ENCODE results near the gene KRTAP5-1. TPM values are rescaled to one million over a fixed set of nuclear protein-coding genes. Genes with fewer than 3 reads are reported as not detected.

The KRTAP5-1 gene
- total and polyA plus RNA-seq, 8 donors: 0.46 TPM; not detected in 7

GRCh38 chr11:1549338-1550330 lies 35.4 kb downstream of the KRTAP5-1 start:
- H3K36me3 ChIP-seq: no peaks in the 10 kb centered on the region
- H3K27ac ChIP-seq: no peak overlapping the region
- peaks cover 8 to 22% (median 20%) of the 10 kb centered on the region in 3 donors for H3K4me1 ChIP-seq
- ATAC-seq: no peak
- TF ChIP-seq, protein P1, sequence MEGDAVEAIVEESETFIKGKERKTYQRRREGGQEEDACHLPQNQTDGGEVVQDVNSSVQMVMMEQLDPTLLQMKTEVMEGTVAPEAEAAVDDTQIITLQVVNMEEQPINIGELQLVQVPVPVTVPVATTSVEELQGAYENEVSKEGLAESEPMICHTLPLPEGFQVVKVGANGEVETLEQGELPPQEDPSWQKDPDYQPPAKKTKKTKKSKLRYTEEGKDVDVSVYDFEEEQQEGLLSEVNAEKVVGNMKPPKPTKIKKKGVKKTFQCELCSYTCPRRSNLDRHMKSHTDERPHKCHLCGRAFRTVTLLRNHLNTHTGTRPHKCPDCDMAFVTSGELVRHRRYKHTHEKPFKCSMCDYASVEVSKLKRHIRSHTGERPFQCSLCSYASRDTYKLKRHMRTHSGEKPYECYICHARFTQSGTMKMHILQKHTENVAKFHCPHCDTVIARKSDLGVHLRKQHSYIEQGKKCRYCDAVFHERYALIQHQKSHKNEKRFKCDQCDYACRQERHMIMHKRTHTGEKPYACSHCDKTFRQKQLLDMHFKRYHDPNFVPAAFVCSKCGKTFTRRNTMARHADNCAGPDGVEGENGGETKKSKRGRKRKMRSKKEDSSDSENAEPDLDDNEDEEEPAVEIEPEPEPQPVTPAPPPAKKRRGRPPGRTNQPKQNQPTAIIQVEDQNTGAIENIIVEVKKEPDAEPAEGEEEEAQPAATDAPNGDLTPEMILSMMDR (IDR thresholded peaks at IDR 0.05): no peak
- intact Hi-C loops (cut with DNase I): loop anchor here in 1 of 3 donors (5.0 kb wide), 1 partner anchor 78 kb away; the partner anchor contains the start of gene KRTAP5-5
- FAIRE-seq: no peak
- H3K27me3 ChIP-seq: no peaks in the 10 kb centered on the region
- no peaks in the 10 kb centered on the region for H3K9me3 ChIP-seq
- WGBS, 2 donors: 92 to 94% methylated on average over 13 of the region's 13 CpGs
- no peak overlapping the region for H3K4me3 ChIP-seq
- peak in 3 of 6 donors; percentile 27 to 69 (median 42) for DNase-seq

DNA sequence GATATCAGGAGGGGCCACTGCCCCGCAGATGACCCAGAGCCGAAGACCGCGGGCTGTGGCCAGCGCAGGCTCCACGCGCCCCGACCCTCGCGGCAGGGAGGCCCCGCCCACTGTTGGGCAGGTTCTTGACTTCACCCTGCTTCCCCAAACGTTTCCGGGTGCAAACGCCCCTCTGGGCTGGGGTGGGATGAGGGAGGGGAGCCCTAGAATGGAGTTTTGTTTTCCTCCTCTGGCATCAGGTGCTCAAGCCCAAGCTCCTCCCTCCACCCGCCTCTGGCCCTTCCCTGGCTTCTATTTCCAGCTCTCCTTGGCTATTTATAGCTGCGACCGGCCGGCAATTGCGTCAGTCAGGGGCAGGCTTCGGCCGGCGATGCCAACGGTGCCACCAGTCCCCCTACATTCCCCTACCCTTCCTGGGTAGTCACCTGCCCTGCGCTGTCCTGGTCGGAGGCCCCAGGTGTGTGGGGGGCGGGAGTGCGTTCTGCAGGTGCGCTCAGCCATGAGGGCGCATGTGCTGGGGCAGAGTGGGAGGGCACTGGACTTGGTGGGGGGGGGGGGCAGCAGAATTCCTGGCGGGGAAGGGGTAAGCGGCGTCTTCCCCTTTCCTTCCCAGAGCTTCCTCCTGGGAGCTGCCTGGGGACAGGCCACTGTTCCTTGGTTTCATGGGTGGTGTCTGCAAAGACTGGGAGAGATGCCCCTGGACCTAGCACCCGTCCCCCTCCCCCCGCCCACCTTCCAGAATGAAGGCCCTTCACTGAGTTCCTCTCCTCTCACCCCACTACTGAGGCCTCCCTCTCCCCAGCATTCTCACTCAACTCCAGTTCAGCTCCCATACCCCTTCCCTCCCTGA lies 36.6 kb downstream of the KRTAP5-1 start:
- DNase-seq (peak; percentile 83 to 93 (median 88)), FAIRE-seq (no peak), ATAC-seq (peak; percentile 81 to 91 (median 88))
- Histone ChIP-seq H3K4me3 (peak overlapping the region in 2 of 4 donors; percentile 16 to 30), H3K27ac (peak overlapping the region in 2 of 4 donors; percentile 57 to 76), H3K4me1 (peaks cover 5 to 17% (median 15%) of the 10 kb centered on the region in 3 donors), H3K9me3 (no peaks in the 10 kb centered on the region), H3K27me3 (no peaks in the 10 kb centered on the region), H3K36me3 (no peaks in the 10 kb centered on the region)
- intact Hi-C loops (cut with DNase I): loop anchor here in 1 of 3 donors (5.0 kb wide), 1 partner anchor 79 kb away; the partner anchor contains the start of gene KRTAP5-5
- TF ChIP-seq, protein P1 (IDR thresholded peaks at IDR 0.05): no peak
- WGBS, 2 donors: 4 to 9% methylated on average over 28 to 34 of the region's 34 CpGs

GRCh38 chr11:1547467-1548098 lies 37.5 kb downstream of the KRTAP5-1 start:
- H3K4me1 ChIP-seq: peaks cover 5 to 17% (median 15%) of the 10 kb centered on the region in 3 donors
- intact Hi-C loops (cut with DNase I): loop anchor here in 1 of 3 donors (5.0 kb wide), 1 partner anchor 80 kb away; the partner anchor contains the start of gene KRTAP5-5
- peak overlapping the region in 2 of 4 donors; percentile 48 to 59 for H3K4me3 ChIP-seq
- ATAC-seq: peak; percentile 4 to 11 (median 4)
- H3K27me3 ChIP-seq: no peaks in the 10 kb centered on the region
- no peaks in the 10 kb centered on the region for H3K9me3 ChIP-seq
- peak overlapping the region in 2 of 4 donors; percentile 57 to 76 for H3K27ac ChIP-seq
- peak in 4 of 6 donors; percentile 25 to 81 (median 42) for DNase-seq
- FAIRE-seq: no peak
- 58 to 62% methylated on average over 31 to 33 of the region's 33 CpGs for WGBS, 2 donors
- TF ChIP-seq, protein P1 (IDR thresholded peaks at IDR 0.05): no peak
- no peaks in the 10 kb centered on the region for H3K36me3 ChIP-seq

All from pancreas (tissue), 10 donors.